Renal pelvis (tissue), 4 donors: ENCODE measurements around the gene PALS2. TPM values are rescaled to one million over a fixed set of nuclear protein-coding genes. Genes with fewer than 3 reads are reported as not detected.
A peak's percentile ranks its signal among the peaks of the same experiment; 100 is the strongest.

Experiments used
- DNase-seq: peaks from one replicate; pipeline ENCODE4 v3.0.0-alpha.2; 2013
- polyA plus RNA-seq, 3 donors: library from polyadenylated mRNA; unstranded; fragments of 120-200 nt; gene quantifications; one replicate each; pipeline ENCODE4 v1.2.1, GENCODE V29; 2013; ENCODE audit not compliant: insufficient read length in 3 of 3

The PALS2 gene
- polyA plus RNA-seq, 3 donors, result 9.8 to 12.1 (median 10.9) TPM

DNA sequence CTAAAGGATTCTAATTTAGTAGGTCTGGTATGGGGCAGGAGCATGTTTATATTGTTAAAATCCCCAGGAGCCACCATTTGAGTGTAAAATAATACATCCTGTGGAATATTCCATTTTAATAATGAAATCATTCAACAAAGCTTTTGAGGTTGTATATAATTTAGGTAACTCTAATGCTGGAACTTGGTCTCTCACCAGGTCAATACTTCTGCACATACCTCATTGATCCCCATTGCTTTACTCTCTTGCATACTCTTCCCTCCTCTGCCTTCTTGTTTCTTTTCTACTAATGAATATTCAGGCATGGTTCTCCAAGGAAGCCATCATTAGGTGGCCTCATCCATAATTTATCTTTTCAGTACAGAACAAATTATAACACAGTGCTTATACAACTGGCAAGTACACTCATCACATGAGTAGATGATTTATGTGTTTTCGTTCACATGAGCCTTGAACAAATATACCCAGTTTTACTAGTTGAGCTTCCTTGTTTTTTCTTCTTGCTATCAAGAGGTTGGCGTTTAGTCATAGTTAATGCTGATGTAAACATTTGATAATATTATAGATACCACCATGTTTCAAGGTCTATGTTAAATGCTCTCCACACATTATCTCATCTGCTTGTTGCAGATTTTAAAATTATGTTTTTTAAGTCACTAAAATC is 7.2 kb downstream of the PALS2 start:
- DNase-seq, result no peak

GRCh38 chr7:24582166-24582565 is 8.9 kb downstream of the PALS2 start:
- no peak for DNase-seq

DNA sequence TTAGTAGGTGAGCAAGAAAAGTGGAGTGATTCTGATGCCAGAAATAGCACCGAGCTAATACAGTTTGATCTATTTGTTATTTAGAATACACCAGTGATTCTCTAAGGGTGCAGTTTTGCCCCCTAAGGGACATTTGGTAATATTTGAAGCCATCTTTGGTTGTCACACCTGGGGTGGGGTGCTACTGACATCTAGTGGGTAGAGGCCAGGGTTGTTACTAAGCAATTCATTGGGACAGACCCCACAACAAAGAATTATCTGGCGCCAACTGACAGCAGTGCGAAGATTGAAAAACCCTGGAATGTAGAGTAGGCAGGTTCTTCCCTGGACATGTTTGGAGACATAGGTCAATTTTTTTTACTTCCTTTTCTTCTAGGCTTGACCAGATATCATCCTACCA is 14.6 kb downstream of the PALS2 start:
- peak; percentile 8 for DNase-seq

GRCh38 chr7:24591152-24591551 is 17.9 kb downstream of the PALS2 start:
- no peak for DNase-seq

DNA sequence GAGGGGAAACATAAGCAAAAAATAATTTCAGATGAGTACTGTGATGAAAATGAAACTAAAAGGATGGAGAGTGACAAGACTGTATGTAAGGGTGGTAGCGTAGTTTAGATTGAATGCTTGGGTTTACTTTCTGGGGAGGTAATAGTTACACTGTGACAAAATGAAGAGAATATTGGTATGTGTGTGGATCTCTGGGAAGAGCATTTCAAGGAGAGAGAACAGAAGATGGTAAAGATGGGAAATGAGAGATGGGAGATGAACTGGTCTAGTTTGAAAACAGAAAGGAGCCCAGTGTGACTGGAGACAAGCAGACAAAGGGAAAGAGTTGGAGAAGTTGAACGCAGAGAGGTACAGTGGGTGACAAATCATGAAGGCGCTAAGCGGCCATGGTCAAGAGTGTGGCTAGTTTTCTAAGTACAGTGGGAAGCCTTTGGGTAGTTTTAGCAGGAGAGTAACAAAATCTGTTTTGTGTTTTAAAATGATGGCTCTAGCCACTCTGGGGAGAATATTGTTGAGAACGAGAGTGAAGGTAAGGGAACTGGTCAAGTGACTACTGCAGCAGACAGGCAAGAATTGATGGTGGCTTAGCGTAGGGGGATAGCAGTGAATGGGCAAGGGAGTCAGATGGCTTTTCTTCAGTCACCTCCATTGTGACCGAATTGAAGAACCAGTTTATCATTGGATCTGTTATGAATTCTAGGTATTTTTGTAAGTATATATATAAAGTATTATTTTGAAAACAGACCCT is 22.6 kb downstream of the PALS2 start:
- no peak for DNase-seq

DNA sequence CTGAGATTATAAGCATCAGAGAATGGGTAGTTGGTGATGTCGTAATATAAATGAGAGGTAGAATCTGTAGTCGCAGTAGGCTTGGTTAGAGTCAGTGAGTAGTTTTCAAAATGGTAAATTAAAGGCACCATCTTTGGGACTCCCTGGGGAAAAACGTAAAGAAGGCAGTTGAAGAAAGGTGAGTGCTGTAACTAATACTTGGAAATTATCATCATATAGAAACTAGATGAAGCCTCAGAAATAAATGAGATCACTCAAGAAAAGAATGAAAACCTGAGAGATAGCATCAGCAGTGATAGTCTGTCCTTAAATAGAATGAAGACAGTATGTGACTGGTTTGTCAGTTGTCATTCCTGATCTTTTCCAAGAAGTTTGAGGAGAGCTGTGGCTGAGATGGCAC is 23.8 kb downstream of the PALS2 start:
- no peak for DNase-seq

DNA sequence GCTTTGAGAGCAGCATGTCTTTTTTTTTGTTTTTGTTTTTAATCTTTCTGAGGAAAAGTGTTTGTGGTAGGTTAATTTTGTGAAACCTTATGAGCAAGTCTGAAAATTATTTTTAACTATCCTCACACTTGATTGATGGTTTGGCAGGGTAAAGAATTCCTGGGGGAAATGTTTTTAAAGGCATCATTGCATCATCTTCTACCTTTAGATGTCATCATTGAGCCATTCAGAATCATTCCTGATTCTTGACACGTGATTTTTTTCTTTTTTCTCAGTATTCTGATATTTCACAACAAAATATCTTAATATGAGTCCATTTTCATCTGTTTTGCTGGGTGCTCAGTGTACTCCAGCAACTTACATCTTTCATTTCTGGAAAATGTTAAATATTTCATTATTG is 28.3 kb downstream of the PALS2 start:
- no peak for DNase-seq

GRCh38 chr7:24602860-24603456 is 29.7 kb downstream of the PALS2 start:
- DNase-seq, result no peak

GRCh38 chr7:24604630-24605029 is 31.4 kb downstream of the PALS2 start:
- DNase-seq, result no peak

DNA sequence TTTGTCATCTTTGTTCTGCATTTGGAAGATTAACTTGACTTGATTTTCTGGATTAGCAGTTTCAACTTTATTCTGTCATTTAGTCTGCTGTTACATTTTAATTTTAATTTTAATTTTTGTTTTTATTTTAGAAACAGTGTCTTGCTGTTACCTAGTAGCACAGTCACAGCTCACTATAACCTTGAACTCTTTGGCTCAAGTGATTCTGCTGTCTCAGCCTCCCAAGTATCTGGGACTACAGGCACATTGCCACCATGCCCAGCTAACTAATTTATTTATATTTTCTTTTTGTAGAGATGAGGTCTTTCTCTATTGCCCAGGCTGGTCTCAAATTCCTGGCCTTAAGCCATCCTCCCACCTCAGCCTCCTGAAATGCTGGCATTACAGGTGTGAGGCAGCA is 35.3 kb downstream of the PALS2 start:
- no peak for DNase-seq

- no peak for DNase-seq
These were observed 35.8 kb downstream of the PALS2 start for GRCh38 chr7:24609059-24609458.

GRCh38 chr7:24609570-24609969 is 36.3 kb downstream of the PALS2 start:
- no peak for DNase-seq

GRCh38 chr7:24611130-24611529 is 37.9 kb downstream of the PALS2 start:
- no peak for DNase-seq

- no peak for DNase-seq
These were observed 44.8 kb downstream of the PALS2 start for GRCh38 chr7:24617957-24618616.

- DNase-seq, result no peak
These were observed 46.7 kb downstream of the PALS2 start for GRCh38 chr7:24619978-24620377.

- DNase-seq, result no peak
These were observed 49.5 kb downstream of the PALS2 start for GRCh38 chr7:24622646-24623182.

Other genes with a start within 250 kb of the PALS2 start
- gene GSDME, start 184.0 kb downstream of the PALS2 start, polyA plus RNA-seq, result 10 to 100 TPM; 12.6 to 17.1 (median 16.9) TPM